ENCODE results near the gene TNFSF10.
A peak's percentile ranks its signal among the peaks of the same experiment; 100 is the strongest.
"Not testable (repeated sequence)": the region's sequence is repeated elsewhere in the genome, so short reads cannot be mapped to it uniquely, and the experiment has no call there.

Gene TNFSF10

DNA sequence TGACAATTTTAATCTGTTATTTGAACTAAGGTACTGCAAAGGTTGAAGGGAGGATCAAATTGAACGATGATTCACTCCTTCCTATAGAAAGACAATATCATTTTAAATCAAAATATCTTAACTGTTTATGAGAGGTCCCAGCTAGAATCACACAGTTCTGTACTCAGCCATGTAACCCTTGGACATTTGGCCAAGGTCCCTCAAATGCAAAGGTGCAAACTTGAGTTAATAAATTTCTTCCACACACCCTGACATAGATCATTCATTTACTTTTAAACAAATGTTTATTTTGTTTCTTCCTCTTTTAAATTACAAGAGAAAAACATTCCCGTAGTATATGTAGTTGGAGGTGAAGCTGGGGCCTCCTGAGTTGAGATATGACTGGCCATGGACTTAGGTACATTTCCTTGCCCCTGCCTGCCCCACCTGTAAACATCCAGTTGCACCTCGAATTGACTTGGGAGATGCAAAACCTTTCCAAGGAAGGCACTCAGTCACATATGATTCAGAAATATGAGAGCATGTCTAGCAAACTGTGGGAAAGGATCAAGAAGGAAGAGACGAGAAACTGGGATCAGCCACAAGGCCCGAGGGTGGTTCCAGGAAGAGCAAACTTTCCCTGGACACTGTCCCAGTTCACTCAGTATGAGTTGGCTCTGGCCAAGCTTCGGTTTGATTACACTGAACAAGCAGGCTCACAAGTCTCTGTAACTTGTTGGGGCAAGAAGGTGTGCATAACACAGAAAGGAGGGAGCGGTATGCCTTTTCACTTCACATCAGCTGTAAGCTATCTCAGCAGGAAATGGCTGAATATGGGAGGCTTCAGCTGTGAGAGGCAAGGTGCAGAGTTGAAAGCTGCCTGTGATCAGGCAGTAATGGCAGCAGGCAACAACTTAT lies 6.7 kb downstream of the TNFSF10 start:
- no peak for DNase-seq (ENCODE audit: low spot score)

DNA sequence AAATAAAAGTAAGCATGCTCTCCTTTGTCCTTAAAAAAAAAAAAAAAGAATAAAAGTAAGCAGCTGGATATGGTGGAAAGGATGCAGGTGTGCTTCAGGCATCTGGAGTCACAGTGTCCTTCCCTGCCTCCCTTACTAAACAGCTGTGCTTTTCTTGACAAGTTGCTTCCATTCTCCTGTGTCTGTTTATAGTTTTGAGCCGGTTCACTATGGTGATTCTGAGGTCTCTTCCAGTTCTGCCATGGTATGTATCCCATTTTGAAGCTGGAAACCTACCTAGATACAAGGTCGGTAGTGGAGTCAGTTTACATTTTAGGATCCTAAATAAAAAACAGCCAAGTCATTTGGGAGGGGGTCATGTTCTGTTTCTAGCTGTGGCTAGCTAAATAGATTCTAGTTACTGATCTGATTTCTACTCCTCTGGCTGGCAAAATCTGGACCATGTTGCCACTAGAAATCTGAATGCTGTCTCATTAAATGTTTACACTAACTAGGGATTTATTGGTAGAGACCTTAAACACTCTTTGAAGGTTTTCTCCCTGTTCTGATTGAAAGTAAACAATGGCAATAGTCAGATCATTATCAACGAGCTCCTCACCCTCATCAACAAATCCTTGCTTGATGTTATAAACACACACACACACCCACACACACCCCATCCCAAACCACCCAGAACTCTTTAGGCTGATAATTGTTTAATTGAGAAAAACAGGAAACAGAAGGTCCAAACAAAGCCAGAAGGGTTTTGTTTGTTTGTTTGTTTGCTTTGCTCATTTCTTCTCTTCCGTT lies 7.9 kb downstream of the TNFSF10 start:
- DNase-seq (ENCODE audit: low spot score) = no peak

DNA sequence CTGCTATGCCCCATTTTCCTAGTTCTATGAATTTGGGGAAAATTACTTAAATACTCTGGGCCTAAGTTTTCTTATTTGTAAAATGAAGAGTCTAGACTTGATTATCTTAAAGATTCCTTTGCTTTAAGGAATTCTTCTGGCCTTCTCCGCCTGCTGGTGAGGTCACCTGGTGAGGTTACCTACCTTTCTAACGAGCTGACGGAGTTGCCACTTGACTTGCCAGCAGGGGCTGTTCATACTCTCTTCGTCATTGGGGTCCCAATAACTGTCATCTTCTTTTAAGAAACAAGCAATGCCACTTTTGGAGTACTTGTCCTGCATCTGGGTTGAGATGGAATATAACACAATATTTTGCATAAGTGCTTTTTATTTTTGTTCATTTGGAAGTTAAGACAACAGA lies 8.6 kb downstream of the TNFSF10 start:
- DNase-seq (ENCODE audit: low spot score) = no peak

DNA sequence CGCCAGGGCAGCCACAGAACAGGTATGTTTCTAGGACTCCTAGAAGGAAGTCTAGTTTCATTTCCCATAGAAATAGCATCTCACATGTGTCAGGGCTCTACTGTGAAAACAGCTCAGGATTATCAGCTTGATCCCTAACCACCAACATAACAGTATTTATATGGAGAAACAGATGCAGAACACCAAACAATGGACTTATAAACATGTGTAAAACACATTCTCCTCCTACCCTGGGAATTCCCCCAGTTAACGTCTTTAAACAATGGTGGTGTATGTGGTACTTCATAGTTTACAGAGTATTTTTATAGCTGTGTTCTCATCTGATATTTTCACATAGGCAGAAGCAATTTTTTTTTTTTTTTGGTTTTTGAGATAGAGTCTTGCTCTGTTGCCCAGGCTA lies 9.7 kb downstream of the TNFSF10 start:
- DNase-seq (ENCODE audit: low spot score) = no peak

DNA sequence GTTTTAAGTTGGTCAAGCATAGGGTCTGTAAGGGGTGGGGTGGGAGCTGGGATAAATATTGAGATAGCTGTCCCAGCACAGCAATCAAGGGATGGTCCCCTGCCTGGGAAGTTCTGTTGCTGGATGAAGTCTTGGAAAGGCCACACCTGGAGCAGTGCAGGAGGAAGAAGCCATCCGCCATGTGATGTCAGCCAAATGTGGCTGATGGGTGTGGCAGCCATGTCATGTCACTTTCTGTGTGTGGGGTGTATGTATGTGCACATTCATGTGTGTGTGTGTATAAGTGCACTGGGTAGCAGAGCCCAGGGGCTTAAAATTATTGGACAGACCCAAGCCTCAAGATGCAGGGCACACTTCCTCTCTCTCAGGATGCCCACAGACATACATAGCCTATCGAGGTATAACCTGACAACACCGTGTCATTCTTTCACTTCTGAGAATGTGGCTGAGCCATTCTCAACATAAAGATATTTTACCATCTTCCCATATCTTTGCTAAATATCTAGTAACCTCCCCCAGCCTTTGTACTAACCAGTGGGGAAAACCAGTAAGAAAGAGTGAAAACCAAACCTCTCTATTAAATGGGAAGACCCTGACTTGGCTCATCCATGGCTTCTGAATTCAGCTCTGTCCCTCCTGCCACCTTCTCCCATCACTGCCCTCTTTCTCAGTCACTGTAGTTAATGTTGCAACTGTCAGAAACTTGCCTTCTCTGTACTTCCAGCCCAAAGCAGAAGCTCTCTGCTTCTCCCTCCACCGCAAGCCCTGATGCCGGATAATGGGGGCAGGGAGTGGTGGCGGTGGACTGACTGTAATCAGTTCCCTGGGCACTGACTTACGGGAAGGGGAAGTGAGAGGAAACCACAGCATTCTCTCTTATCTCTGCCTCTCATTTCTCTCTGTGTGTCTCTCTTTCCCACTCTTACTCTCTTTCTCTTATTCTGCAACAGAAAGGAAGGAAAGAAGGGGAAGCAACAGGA lies 11.2 kb downstream of the TNFSF10 start:
- no peak for DNase-seq (ENCODE audit: low spot score)

DNA sequence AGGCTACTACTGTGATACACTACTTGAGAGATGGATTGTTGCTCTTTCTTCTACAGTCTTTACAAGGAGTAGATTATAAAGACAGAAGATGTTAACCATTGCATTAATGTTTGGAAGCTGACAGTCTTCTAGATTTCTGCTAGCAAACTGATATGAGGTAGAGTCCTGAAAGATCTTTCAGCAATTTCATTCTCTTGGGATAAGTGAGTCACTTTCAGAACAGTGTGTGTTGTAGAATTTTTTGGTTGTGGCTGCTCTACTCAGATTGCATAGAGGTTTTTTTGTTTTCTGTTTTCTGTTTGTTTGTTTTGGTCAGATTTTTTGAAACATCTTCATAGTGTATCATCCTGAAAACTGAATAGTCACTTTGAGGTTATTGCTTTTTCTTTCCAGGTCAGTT lies 17.1 kb downstream of the TNFSF10 start:
- DNase-seq (ENCODE audit: low spot score) = no peak

DNA sequence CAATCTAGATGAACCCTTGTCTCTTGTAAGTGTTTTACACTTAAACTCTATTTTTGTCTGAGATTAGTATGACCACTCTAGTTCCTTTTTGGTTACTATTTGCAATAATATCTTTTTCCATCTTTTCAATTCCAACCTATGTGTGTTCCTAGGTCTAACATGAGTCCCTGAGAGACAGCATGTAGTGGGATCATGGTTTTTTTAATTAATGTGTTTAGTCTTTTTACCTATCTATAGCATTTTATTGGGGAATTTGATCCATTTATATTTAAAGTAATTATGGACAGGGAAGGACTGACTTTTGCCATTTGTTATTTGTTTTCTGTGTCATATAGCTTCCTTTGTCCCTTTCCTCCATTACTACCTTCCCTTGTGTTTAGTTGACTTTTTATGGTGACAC lies 21.7 kb downstream of the TNFSF10 start:
- DNase-seq (ENCODE audit: low spot score) = no peak

DNA sequence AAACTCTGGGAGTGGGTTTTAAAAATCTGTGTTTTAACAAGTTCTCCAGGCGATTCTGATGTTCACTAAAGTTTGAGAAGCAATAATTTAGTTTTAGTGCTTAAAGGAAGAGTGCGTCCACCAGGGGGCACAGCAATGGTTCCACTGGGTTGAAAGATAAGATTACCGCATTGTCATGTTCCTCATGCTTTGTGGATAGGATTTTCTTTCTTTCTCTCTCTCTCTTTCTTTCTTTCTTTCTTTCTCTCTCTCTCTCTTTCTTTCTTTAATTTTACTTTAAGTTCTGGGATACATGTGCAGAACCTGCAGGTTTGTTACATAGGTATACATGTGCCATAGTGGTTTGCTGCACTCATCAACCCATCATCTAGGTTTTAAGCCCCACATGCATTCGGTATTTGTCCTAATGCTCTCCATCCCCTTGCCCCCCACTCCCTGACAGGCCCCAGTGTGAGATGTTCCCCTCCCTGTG lies 33.0 kb downstream of the TNFSF10 start:
- DNase-seq (ENCODE audit: low spot score) = not testable (repeated sequence)

DNA sequence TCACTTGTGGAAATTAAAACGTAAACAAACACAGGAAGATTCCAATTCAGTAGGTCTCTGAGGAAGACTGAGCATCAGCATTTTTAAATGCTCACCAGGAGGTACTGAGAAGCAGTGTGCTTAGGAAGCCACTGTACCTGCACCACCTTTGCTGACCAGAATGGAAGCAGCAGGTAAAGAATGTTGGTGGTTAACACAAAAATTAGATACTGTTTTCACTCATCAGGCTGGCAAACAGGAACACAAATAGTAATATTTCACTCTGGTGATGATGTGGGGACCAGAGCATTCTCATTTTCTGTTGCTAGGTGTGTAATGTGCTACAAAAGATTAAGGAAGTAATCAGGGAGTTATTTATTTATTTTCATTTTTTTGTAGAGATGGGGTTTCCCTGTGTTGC lies 45.1 kb downstream of the TNFSF10 start:
- DNase-seq (ENCODE audit: low spot score) = no peak

DNA sequence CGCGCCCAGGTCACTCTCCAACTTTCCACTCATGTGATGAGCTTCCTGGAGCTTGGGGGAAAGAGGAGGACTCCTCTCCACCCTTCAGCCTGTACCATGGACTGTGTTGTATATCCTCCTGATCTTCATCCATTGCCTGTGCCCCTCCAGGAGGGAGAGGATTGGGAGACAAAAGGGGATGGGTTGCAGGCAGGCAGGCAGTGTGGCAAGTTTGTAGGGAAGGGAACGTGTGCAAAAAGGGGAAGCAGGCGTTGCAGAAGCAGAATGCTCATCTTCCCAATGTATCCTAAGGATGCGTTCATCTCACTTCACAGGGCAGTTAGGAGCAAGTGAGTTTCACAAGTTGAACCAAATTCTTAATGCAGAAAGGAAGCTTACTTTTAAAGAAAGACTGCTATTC lies 46.9 kb downstream of the TNFSF10 start:
- DNase-seq (ENCODE audit: low spot score) = no peak

DNA sequence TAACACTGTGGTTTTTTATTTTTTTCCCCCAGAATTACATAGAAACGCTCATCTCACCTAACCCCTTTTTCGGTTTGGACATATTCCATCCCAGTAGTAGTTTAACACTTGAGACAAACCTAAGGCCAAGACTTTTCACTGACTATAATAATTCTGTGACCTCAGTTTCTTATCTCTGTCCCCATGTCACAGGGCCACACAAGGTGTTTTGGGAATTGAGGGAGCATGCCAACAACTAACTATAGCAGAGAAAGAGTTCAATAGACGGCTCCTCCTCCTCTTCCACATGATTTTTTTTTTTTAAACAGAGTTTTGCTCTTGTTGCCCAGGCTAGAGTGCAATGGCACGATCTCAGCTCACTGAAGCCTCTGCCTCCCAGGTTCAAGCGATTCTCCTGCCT lies 47.5 kb downstream of the TNFSF10 start:
- no peak for DNase-seq (ENCODE audit: low spot score)

DNA sequence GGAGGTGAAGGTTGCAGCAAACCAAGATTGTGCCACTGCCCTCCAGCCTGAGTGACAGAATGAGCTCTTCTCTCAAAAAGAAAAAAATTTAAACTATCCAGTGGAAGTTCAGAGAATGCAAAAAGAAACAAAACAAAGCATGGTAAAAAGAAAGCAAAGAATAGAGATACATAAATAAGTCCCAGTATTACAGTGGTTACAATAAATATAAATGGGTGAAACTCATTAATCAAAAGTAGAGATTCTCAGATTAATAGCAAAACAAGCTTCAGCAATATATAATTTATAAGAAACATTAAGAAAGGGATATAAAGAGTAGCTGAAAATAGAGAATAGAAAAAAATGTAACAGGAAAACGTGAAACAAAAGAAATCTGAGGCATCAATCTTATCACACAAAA lies 51.3 kb downstream of the TNFSF10 start:
- DNase-seq (ENCODE audit: low spot score) = no peak

DNA sequence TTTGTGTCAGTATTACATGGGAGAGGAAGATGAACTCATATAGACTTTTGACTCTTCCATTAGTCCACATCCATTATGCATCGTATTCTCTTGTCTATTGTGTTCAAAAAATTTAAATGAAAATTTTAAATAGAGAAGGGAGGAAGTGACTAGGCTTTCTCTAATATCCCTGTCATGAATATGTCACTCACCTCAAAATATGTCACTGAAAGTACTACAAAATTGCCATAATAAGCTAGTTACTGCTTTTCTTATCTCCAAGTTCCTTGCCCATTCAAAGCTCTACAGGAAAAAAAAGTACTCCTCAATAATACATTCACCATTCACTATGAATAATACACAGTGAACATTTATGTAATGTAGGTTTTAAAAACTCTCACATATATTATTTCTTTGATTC lies 52.6 kb downstream of the TNFSF10 start:
- DNase-seq (ENCODE audit: low spot score) = no peak

DNA sequence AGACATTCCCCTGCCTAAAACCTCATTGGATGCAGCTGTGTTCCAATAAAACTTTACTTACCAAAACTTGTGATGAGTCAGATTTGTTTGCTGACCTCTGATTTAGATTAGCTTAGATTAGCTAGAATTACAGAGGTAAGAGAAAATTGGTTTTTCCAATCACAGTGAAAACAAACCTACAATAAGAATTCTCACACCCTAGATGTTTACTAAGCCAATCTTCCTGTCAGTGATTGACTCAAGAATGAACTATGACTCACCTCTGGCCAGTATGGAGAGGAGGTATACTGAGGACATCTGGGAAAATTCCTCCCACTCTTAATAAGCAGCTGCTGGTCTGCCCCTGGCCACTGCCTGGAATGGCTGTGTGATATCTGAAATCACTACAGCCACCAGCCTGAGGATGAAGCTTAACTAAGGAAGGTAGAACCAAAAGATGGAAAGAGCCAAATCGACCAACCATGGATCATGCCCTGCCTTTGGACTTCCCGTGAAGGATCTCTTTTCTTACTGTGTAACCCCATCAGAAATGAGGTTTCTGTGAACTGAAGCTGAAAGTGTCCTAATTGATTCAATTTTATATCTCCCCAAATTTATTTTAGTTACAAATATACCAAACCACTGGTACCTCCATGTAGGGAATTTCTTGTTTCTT lies 55.9 kb downstream of the TNFSF10 start:
- DNase-seq (ENCODE audit: low spot score) = no peak

DNA sequence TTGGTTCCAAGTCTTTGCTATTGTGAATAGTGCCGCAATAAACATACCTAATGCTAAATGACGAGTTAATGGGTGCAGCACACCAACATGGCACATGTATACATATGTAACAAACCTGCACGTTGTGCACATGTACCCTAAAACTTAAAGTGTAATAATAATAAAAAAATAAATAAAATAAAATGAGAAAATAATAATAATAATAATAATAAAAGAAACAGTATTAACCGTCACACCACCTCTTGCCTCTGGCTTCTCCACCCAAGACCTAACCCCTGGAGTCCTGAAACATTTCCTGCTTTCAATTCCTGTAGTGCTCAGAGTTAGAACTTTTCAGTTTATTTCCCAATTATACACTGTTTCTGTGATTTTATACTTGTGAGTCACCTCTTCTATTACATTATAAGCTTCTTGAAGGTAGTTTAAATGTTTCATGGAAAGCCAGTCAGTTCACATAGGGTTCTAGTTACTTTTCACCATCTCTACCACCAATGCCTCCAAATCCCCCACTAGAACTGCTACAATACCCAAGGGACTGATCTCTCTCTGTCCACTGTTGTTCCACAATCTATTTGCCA lies 56.6 kb downstream of the TNFSF10 start:
- no peak for DNase-seq (ENCODE audit: low spot score)

DNA sequence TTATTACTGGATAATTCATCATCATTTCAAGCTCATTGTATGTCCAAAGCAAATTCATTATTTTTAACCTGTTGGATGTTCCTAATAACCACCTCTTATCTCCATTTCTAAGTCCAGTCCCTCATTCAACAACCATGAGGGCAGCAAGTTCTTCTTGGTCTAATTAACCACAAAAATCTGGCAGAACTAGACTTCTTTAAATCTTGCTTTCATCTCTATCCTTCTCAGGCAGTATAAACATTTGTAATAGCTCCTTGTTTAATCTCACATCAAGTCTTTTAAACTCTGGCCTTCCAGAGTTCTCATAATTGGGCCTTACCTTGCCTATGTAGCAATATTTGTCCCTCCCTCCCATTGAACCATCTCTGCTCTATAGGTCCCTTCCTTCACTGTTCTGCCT lies 57.9 kb downstream of the TNFSF10 start:
- no peak for DNase-seq (ENCODE audit: low spot score)

DNA sequence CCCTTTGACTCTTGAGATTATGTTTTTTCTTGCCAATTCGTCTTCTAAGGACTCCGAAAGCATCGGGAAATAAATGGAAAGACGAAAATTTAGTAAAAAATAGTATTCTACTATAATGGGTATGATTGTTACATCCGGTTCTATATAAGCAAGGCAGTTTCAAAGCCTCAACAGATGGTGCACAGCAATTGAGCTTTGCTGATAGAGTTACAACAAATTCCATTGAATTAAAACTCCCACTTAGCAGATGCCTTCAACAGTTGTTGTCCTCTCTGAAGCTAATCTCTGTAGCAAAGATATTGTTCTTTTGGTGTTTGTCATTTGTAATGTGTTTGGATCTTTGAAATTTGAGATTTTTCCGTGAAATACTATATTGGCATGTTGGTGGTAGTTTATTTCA lies 58.9 kb downstream of the TNFSF10 start:
- DNase-seq (ENCODE audit: low spot score) = no peak

DNA sequence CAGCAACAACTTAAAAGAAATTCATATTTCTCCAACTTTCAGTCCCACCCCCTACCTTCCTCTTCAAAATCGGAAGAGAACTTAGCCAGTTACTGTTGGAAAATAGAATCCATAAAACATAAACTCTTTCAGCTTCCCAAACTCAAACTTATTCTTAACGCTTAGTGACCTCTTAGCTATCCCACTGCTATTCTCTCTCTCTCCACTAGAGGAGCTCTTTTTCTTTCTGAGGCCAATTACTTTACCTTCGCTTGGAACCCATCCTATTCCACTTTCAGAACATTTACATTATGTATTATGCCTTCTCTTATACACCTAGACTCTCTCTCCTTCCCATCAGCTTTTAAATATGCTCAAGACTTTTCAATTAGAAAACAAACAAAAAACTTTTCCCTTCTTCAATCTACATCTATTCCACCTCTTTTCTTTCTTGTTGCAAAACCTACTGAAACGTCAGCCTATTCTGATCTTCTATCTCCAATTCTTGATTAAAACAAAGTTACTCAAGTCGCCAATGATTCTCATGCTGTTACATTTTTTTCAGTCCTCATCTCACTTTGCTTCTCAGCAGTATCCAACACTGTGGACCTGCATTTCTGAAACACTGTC lies 61.6 kb downstream of the TNFSF10 start:
- DNase-seq (ENCODE audit: low spot score) = peak; percentile 54

DNA sequence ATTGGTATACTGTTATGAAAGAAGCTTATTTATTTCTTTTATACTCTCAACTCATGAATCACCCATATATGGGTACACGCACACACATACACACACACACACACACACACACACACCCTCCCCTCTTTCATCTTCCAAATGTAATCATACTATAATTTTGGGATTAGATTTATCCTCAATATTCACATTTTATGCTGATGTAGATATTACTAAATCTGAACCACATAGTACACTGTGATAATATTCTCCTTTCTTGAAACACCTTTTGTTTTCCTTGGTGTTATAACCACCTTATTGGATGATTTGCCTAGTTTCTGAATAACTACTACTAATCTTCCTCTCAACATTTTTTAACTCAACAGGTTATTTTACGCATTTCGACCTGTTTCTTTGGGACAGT lies 66.8 kb downstream of the TNFSF10 start:
- DNase-seq (ENCODE audit: low spot score) = no peak
